AG09309 (cell line): ENCODE results near the gene MAP4.

Experiments used
- DNase-seq: peaks from one replicate; pipeline ENCODE4 v3.0.0-alpha.2; 2010; ENCODE audit warnings: low read depth
- H3K4me3 ChIP-seq: 2 replicates; pipeline ENCODE4 v1.5.1; 2011; ENCODE audit warnings: mild to moderate bottlenecking, low read depth, low read length, moderate library complexity; ENCODE audit not compliant: control insufficient read depth
- TF ChIP-seq, protein P1 (sequence below): IDR thresholded peaks from 2 replicates; pipeline ENCODE4 v1.5.1; 2011; ENCODE audit warnings: mild to moderate bottlenecking, low read depth, low read length, inconsistent platforms; ENCODE audit not compliant: insufficient read depth, control insufficient read depth; ENCODE audit errors: missing control alignments

The MAP4 gene

DNA sequence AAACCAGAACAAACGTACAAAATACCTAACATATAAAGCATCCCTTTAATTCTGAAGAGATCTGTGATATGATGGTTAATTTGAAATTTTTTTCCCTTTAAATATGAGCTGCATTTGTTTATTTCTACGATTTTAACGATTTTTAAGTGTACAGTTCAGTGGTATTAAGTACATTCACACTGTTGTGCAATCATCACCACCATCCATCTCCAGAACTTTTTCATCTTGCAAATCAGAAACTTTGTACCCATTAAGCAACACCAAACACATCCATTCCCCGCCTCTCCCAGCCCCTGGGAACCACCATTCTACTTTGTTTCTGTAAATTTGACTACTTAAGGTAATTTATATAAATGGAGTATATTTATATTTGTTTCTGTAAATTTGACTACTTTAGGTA, 51.5 kb downstream of the MAP4 start:
- TF ChIP-seq, protein P1, sequence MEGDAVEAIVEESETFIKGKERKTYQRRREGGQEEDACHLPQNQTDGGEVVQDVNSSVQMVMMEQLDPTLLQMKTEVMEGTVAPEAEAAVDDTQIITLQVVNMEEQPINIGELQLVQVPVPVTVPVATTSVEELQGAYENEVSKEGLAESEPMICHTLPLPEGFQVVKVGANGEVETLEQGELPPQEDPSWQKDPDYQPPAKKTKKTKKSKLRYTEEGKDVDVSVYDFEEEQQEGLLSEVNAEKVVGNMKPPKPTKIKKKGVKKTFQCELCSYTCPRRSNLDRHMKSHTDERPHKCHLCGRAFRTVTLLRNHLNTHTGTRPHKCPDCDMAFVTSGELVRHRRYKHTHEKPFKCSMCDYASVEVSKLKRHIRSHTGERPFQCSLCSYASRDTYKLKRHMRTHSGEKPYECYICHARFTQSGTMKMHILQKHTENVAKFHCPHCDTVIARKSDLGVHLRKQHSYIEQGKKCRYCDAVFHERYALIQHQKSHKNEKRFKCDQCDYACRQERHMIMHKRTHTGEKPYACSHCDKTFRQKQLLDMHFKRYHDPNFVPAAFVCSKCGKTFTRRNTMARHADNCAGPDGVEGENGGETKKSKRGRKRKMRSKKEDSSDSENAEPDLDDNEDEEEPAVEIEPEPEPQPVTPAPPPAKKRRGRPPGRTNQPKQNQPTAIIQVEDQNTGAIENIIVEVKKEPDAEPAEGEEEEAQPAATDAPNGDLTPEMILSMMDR, result no peak
- H3K4me3 ChIP-seq, result no peak overlapping the region
- no peak for DNase-seq

DNA sequence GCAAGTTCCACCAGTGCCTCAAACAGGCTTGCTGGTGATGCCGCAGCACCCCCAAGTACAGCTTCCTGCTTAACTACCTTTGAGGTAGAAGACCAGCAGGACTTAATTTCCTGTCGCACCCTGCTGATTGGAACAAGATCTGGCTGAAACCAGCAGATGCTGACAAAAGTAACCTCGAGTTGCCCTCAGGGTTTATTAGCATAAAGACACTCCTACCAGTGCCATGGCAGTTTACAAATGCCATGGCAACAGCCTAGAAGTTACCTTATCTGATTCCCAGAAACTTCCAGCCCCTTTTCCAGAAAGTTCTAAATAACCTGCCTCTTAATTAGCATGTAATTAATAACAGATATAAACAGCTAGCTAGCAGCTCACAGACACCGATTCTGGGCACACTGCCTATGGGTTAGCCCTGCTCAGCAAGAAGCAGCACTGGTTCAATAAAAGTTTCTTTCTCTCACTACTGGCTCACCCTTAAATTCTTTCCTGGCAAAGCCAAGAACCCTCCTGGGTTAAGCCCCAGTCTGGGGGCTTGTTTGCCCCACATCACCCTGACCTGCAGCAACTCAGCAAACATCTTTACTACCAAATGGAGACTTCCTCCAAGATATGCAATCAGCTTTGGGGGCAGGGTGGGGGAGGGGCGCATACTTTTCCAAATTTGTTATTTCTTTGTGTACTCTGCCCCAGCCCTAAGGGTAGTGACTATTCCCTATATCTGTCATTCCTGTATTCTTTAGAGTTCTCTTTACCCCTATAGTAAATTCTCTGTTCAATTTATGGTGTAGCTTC, 54.2 kb downstream of the MAP4 start:
- H3K4me3 ChIP-seq, result no peak overlapping the region
- TF ChIP-seq, protein P1, result no peak
- no peak for DNase-seq

DNA sequence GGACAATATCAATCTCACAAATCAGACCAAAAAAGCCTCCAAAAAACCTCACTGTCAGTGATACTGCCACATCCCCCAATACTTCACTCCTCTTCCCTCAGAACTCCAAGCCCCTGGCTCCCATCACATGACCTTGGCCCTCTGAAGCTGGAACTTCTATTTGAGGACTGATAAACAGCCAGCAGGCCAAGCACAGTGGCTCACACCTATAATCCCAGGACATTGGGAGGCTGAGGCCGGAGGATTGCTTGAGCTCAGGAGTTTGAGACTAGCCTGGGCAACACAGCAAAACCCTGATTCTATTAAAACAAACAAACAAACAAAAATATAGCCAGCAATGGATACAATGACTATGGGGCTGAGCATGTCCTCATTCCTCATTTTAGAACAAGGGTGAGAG, 55.2 kb downstream of the MAP4 start:
- TF ChIP-seq, protein P1, result no peak
- no peak for DNase-seq
- H3K4me3 ChIP-seq, result no peak overlapping the region

DNA sequence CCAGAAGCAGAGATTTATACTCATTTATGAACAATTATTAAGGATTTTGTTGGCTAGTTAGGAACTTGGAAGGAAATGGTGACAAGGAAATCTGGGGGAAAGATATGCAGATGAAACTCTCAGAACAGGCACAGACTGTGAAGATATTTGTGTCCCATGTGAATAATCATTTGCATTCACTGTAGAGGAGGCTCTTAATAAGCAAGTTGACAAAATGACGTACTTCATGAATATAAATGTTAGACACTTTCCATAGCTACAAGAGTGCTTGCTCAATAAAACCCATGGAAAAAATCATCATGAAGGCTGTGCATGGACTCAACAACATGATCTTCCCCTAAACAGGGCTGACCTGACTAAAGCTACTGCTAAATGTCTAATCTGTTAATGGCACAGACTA, 59.7 kb downstream of the MAP4 start:
- no peak for DNase-seq
- TF ChIP-seq, protein P1, result no peak
- no peak overlapping the region for H3K4me3 ChIP-seq

DNA sequence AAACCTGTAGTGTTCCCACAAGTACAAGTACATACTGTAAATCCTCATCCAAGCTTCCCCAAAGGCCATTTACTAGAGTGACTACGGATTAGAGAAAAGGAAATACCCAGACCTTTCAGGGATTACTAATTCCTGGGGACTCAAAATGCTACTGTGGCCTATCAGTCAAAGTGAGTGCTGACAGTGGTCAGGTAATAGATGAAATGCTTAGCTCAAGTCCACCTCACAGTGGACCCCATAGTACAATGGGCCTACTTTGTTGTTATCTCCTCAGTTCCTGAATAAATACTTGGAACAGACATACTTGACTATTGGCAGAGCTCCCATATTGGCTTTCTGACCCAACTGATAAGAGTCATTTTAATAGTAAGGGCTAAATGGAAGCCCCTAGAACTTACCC, 61.6 kb downstream of the MAP4 start:
- no peak for DNase-seq
- no peak overlapping the region for H3K4me3 ChIP-seq
- TF ChIP-seq, protein P1, result no peak

DNA sequence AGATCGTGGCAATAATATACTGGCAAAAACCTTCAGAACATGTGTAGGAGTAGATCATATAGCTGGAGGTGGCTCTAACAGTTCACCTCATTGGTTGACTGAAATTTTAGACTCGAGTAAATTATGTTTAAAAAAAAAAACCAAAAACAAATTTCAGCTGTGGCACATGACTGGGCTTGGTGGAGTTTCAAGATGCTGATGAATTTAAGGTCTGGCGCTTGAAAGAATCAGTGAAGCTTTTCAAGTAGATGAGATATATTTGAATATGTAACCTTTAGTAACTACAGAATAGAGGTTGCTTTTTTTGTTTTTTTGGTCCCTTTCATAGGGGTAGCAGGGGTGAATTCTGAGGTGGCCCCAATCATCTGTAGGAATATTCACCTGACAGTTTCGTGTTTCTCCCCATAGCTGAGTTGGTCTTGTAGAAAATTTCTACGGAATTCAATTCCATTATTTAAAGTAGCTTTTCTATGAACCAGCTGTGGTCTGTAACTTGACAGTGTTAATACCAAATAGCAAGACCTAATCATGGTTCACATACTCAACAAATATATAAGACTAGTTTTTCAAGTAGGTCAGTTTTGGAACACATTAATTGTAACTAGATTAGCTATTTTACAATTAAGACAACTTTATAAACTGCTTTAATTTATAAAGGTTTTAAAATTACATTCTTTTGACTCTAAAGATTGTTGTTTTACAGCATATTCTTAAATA, 65.6 kb downstream of the MAP4 start:
- H3K4me3 ChIP-seq, result no peak overlapping the region
- DNase-seq, result no peak
- TF ChIP-seq, protein P1, result no peak
